ENCODE measurements around the gene CTH. TPM values are rescaled to one million over a fixed set of nuclear protein-coding genes. Genes with fewer than 3 reads are reported as not detected.
A peak's percentile ranks its signal among the peaks of the same experiment; 100 is the strongest.

The CTH gene
- total RNA-seq, 1 experiment from 2014 or later, result 33.9 TPM

DNA sequence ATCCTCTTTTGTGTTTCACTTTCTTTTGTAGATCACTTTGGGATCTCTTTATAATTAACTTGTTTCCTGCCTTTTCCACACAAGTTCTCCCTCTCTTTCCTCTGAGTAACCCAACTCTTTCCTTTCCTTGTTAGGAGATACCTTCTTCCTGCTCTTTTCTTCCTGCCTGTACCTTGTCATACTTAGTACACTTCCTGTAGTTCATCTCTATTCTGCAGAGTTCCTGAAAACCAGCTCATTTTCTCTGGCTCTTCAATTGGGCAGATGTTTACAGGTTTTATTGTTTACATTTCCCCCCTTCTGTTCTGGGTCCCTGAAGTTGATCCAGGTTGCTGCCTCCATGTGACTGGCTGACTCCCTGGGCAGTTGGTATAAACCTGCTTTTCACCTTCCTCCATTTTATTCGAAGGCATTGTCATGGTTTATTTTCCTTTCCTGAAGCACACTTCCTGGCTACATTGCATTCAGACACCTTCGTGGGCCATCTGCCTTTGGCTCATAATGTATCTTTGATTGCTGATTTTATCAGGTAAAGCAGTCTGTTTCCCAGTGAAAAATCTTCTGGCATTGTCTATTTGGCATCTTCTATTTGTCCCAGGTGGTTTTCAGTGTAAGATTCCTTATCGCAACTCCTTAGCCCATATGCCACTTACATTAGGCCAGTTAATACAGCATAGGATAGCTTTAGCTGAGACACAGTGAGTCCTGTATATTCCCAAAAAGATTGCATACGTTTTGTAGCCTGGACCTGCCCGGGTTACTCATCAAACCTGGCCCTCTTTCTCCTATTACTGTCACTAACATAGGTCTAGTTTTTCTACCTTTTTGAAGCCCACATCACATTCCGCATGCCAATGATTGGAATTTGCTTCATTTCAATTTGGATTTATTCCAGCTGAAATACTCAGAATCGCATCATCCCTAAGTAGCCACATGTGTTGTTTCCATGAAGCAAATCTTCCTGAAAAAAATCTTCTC is 15.4 kb downstream of the CTH start:
- Histone ChIP-seq H3K79me2 (ENCODE audit: low read depth) (no peaks in the 10 kb centered on the region), H3K9me2 (ENCODE audit: insufficient read depth) (no peaks in the 10 kb centered on the region), H2AFZ (no peak overlapping the region), H3K9me3 (ENCODE audit: insufficient read depth, low read depth) (no peaks in the 10 kb centered on the region), H3K36me3 (ENCODE audit: low read depth) (peaks cover 40% of the 10 kb centered on the region; the same call in 1 of the 2 replicates), H3K4me1 (replicated peaks; ENCODE audit: insufficient read depth) (no peaks in the 10 kb centered on the region), H4K20me1 (ENCODE audit: insufficient read depth) (no peaks in the 10 kb centered on the region; the same call in 1 of the 2 replicates), H3K27ac (no peak overlapping the region), H3F3A (ENCODE audit: insufficient read depth, low read depth) (no peaks in the 10 kb centered on the region), H3K27me3 (ENCODE audit: insufficient read depth, low read depth) (no peaks in the 10 kb centered on the region), H3K4me3 (no peak overlapping the region), H3K4me2 (no peak overlapping the region)
- TF ChIP-seq EZH2 (IDR thresholded peaks at IDR 0.05; ENCODE audit: low read depth) (no peak), CTCF (conservative IDR thresholded peaks at IDR 0.05) (no peak)
- ChIA-PET CTCF (no interaction called here), POLR2A (ENCODE audit: unreplicated experiment) (no interaction called here)
- BruUV-seq (replicated peaks), result no TSS peak
- intact Hi-C loops (cut with micrococcal nuclease; ENCODE audit: unreplicated experiment), result loop anchor here (10.0 kb wide), 1 partner anchor 152 kb away; no protein-coding TSS in a partner anchor
- DNase-seq, result peak in 1 of 2 experiments; percentile 31

- Histone ChIP-seq H3K9me3 (ENCODE audit: insufficient read depth, low read depth) (no peaks in the 10 kb centered on the region), H2AFZ (no peak overlapping the region), H3K36me3 (ENCODE audit: low read depth) (peaks cover 38% of the 10 kb centered on the region), H3K9me2 (ENCODE audit: insufficient read depth) (no peaks in the 10 kb centered on the region), H3K4me2 (no peak overlapping the region), H3K79me2 (ENCODE audit: low read depth) (no peaks in the 10 kb centered on the region), H4K20me1 (ENCODE audit: insufficient read depth) (peaks cover 1% of the 10 kb centered on the region), H3F3A (ENCODE audit: insufficient read depth, low read depth) (no peaks in the 10 kb centered on the region), H3K4me3 (no peak overlapping the region), H3K27ac (no peak overlapping the region), H3K27me3 (ENCODE audit: insufficient read depth, low read depth) (no peaks in the 10 kb centered on the region), H3K4me1 (replicated peaks; ENCODE audit: insufficient read depth) (no peaks in the 10 kb centered on the region)
- POLR2A ChIA-PET (ENCODE audit: unreplicated experiment), result no interaction called here
- BruUV-seq (replicated peaks), result no TSS peak
- intact Hi-C loops (cut with micrococcal nuclease; ENCODE audit: unreplicated experiment), result loop anchor here (10.0 kb wide), 1 partner anchor 153 kb away; no protein-coding TSS in a partner anchor
- DNase-seq, result no peak
- CTCF ChIA-PET, result no interaction called here
- no peak for TF ChIP-seq CTCF (conservative IDR thresholded peaks at IDR 0.05)
- no peak for TF ChIP-seq EZH2 (IDR thresholded peaks at IDR 0.05; ENCODE audit: low read depth)
These were observed 16.9 kb downstream of the CTH start for GRCh38 chr1:70427976-70428375.

- peak in 1 of 2 experiments; percentile 45 for DNase-seq
- H2AFZ ChIP-seq, result no peak overlapping the region
- ChIA-PET POLR2A (ENCODE audit: unreplicated experiment) (no interaction called here), CTCF (no interaction called here)
- H3K4me3 ChIP-seq, result no peak overlapping the region
- H3K27ac ChIP-seq, result no peak overlapping the region
- no TSS peak for BruUV-seq (replicated peaks)
- no peaks in the 10 kb centered on the region for H3K9me2 ChIP-seq (ENCODE audit: insufficient read depth)
- no peaks in the 10 kb centered on the region for H3F3A ChIP-seq (ENCODE audit: insufficient read depth, low read depth)
- peaks cover 33% of the 10 kb centered on the region for H3K36me3 ChIP-seq (ENCODE audit: low read depth)
- no peaks in the 10 kb centered on the region for H3K9me3 ChIP-seq (ENCODE audit: insufficient read depth, low read depth)
- no peak for TF ChIP-seq CTCF (conservative IDR thresholded peaks at IDR 0.05)
- TF ChIP-seq EZH2 (IDR thresholded peaks at IDR 0.05; ENCODE audit: low read depth), result no peak
- no peaks in the 10 kb centered on the region for H3K79me2 ChIP-seq (ENCODE audit: low read depth)
- peaks cover 6% of the 10 kb centered on the region for H4K20me1 ChIP-seq (ENCODE audit: insufficient read depth)
- H3K27me3 ChIP-seq (ENCODE audit: insufficient read depth, low read depth), result no peaks in the 10 kb centered on the region
- no peak overlapping the region for H3K4me2 ChIP-seq
- intact Hi-C loops (cut with micrococcal nuclease; ENCODE audit: unreplicated experiment), result loop anchor here (10.0 kb wide), 1 partner anchor 154 kb away; no protein-coding TSS in a partner anchor
- no peaks in the 10 kb centered on the region for H3K4me1 ChIP-seq (replicated peaks; ENCODE audit: insufficient read depth)
These were observed 18.2 kb downstream of the CTH start for GRCh38 chr1:70429219-70429618.
